Measurements from ENCODE around the gene PCYT1A.
"Not testable (repeated sequence)": the region's sequence is repeated elsewhere in the genome, so short reads cannot be mapped to it uniquely, and the experiment has no call there.

- TF ChIP-seq, protein P1, sequence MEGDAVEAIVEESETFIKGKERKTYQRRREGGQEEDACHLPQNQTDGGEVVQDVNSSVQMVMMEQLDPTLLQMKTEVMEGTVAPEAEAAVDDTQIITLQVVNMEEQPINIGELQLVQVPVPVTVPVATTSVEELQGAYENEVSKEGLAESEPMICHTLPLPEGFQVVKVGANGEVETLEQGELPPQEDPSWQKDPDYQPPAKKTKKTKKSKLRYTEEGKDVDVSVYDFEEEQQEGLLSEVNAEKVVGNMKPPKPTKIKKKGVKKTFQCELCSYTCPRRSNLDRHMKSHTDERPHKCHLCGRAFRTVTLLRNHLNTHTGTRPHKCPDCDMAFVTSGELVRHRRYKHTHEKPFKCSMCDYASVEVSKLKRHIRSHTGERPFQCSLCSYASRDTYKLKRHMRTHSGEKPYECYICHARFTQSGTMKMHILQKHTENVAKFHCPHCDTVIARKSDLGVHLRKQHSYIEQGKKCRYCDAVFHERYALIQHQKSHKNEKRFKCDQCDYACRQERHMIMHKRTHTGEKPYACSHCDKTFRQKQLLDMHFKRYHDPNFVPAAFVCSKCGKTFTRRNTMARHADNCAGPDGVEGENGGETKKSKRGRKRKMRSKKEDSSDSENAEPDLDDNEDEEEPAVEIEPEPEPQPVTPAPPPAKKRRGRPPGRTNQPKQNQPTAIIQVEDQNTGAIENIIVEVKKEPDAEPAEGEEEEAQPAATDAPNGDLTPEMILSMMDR (IDR thresholded peaks at IDR 0.05), result not testable (repeated sequence)
- TF ChIP-seq POLR2A (IDR thresholded peaks at IDR 0.05), result not testable (repeated sequence)
Observed at GRCh38 chr3:196302960-196303359, 15.4 kb upstream of the PCYT1A start.

Data from testis (tissue), 2 donors.